ENCODE results near the gene FFAR1. TPM values are rescaled to one million over a fixed set of nuclear protein-coding genes. Genes with fewer than 3 reads are reported as not detected.
"Not testable (repeated sequence)": the region's sequence is repeated elsewhere in the genome, so short reads cannot be mapped to it uniquely, and the experiment has no call there.

The FFAR1 gene
- total and polyA plus RNA-seq, 2 experiments from 2014 or later, result not detected

DNA sequence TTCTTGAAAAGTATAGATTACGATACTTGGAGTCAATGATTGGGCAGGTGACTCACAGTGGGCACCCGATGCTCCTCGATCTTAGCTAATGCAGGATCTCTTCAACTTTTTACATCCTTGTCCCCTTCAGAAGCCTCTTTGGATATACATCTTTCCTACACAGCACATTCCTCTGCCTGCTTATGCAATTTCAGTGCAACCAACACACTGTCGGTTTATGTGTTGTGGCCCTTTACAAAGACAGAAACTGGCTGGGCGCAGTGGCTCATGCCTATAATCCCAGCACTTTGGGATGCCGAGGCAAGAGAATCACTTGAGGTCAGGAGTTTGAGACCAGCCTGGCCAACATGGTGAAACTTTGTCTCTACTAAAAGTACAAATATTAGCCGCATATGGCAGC, 25.8 kb downstream of the FFAR1 start:
- Histone ChIP-seq H3K27ac (ENCODE audit: low read depth) (no peak overlapping the region), H3K4me3 (no peak overlapping the region), H3K27me3 (ENCODE audit: insufficient read depth) (no peaks in the 10 kb centered on the region), H3K36me3 (ENCODE audit: insufficient read depth) (no peaks in the 10 kb centered on the region), H3K4me1 (ENCODE audit: insufficient read depth) (peaks cover 6% of the 10 kb centered on the region), H3K79me2 (replicated peaks; ENCODE audit: insufficient read depth) (no peaks in the 10 kb centered on the region), H4K20me1 (replicated peaks; ENCODE audit: insufficient read depth) (no peaks in the 10 kb centered on the region), H3F3A (replicated peaks; ENCODE audit: low read depth) (no peaks in the 10 kb centered on the region), H2AFZ (no peak overlapping the region), H3K9me2 (ENCODE audit: insufficient read depth) (no peaks in the 10 kb centered on the region), H3K4me2 (no peak overlapping the region)
- no peak overlapping the region for H3K4me3 Mint-ChIP-seq
- peaks cover 10% of the 10 kb centered on the region for H3K4me1 Mint-ChIP-seq
- DNase-seq (ENCODE audit: low spot score) (no peak), ATAC-seq (no peak)
- H3K27ac Mint-ChIP-seq, result no peak overlapping the region
- TF ChIP-seq EZH2 (IDR thresholded peaks at IDR 0.05; ENCODE audit: low read depth, unreplicated experiment) (no peak), NANOG (IDR thresholded peaks at IDR 0.05; ENCODE audit: borderline replicate concordance) (no peak), POLR2AphosphoS5 (IDR thresholded peaks at IDR 0.05; ENCODE audit: low read depth) (no peak)
- TF ChIP-seq, protein P1, sequence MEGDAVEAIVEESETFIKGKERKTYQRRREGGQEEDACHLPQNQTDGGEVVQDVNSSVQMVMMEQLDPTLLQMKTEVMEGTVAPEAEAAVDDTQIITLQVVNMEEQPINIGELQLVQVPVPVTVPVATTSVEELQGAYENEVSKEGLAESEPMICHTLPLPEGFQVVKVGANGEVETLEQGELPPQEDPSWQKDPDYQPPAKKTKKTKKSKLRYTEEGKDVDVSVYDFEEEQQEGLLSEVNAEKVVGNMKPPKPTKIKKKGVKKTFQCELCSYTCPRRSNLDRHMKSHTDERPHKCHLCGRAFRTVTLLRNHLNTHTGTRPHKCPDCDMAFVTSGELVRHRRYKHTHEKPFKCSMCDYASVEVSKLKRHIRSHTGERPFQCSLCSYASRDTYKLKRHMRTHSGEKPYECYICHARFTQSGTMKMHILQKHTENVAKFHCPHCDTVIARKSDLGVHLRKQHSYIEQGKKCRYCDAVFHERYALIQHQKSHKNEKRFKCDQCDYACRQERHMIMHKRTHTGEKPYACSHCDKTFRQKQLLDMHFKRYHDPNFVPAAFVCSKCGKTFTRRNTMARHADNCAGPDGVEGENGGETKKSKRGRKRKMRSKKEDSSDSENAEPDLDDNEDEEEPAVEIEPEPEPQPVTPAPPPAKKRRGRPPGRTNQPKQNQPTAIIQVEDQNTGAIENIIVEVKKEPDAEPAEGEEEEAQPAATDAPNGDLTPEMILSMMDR (conservative IDR thresholded peaks at IDR 0.05; ENCODE audit: low read depth in 2 of 2), result no peak
- H3K9me3 Mint-ChIP-seq, result peaks cover 12% of the 10 kb centered on the region
- no peaks in the 10 kb centered on the region; the same call in 2 of the 3 replicates for H3K36me3 Mint-ChIP-seq (ENCODE audit: low read depth)
- peaks cover 12% of the 10 kb centered on the region for H3K27me3 Mint-ChIP-seq (ENCODE audit: insufficient read depth, low read depth, poor library complexity)

DNA sequence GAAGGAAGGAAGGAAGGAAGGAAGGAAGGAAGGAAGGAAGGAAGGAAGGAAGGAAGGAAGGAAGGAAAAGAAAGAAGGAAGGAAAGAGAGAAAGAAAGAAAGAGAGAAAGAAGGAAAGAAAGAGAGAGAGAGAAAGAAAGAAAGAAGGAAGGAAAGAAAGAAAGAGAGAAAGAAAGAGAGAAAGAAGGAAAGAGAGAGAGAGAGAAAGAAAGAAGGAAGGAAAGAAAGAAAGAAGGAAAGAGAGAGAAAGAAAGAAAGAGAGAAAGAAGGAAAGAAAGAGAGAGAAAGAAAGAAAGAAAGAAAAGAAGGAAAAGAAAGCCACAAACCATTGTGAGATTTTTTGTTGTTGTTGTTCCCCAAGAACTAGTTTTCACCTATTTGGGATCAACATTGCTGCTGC, 26.3 kb downstream of the FFAR1 start:
- H3K9me3 Mint-ChIP-seq, result peaks cover 17% of the 10 kb centered on the region; the same call in 2 of the 3 replicates
- ATAC-seq; H3K4me1 ChIP-seq (ENCODE audit: insufficient read depth); H3K27ac Mint-ChIP-seq; H4K20me1 ChIP-seq (replicated peaks; ENCODE audit: insufficient read depth); H2AFZ ChIP-seq; H3K79me2 ChIP-seq (replicated peaks; ENCODE audit: insufficient read depth); H3K9me2 ChIP-seq (ENCODE audit: insufficient read depth); H3K27ac ChIP-seq (ENCODE audit: low read depth); H3K4me3 Mint-ChIP-seq; H3K36me3 Mint-ChIP-seq (ENCODE audit: low read depth); H3K27me3 ChIP-seq (ENCODE audit: insufficient read depth); DNase-seq (ENCODE audit: low spot score); H3K4me3 ChIP-seq; H3K4me1 Mint-ChIP-seq; H3K36me3 ChIP-seq (ENCODE audit: insufficient read depth); H3F3A ChIP-seq (replicated peaks; ENCODE audit: low read depth); H3K4me2 ChIP-seq: not testable (repeated sequence)
- H3K27me3 Mint-ChIP-seq (ENCODE audit: insufficient read depth, low read depth, poor library complexity), result peaks cover 12% of the 10 kb centered on the region

DNA sequence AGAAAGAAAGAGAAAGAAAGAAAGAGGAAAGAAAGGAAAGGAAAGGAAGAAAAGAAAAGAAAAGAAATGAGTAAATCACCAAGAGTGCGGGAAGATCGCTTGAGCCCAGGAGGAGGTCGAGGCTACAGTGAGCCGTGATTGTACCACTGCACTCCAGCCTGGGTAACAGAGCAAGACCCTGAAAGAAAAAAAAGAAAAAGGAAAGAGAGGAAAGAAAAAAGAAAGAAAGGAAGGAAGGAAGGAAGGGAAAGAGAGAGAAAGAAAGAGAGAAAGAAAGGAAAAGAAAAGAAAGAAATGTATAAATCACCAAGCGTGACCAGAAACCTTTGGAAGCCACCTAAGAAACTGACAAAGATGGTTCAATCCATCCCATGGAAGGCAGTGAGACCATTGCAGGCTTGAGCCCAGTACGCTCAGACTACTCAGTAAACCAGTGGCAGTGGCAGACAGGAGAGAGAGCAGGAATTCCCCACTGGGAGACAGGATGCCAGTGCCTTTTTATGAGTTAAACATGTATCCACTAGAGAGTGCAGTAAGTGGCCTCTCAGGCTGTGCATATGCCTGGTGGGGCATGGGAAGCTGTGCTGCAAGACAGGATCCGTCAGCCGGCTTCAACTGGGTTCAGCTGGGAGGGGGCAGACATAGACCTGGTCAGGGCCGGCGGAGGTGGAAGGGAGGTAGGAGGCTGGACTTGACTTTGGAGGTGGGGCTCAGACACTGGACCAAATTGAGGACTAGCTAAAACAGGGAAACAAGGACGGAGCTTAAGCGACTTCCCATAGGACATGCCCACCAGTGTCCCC, 28.0 kb downstream of the FFAR1 start:
- H3K27me3 ChIP-seq (ENCODE audit: insufficient read depth), result no peaks in the 10 kb centered on the region
- Mint-ChIP-seq H3K27ac (no peak overlapping the region), H3K27me3 (ENCODE audit: insufficient read depth, low read depth, poor library complexity) (peaks cover 12% of the 10 kb centered on the region), H3K4me1 (peaks cover 10% of the 10 kb centered on the region), H3K36me3 (ENCODE audit: low read depth) (no peaks in the 10 kb centered on the region; the same call in 2 of the 3 replicates), H3K4me3 (no peak overlapping the region), H3K9me3 (peaks cover 20% of the 10 kb centered on the region)
- H3K4me1 ChIP-seq (ENCODE audit: insufficient read depth), result peaks cover 6% of the 10 kb centered on the region
- no peak for ATAC-seq
- no peaks in the 10 kb centered on the region for H3K36me3 ChIP-seq (ENCODE audit: insufficient read depth)
- no peak for DNase-seq (ENCODE audit: low spot score)
- no peaks in the 10 kb centered on the region for H4K20me1 ChIP-seq (replicated peaks; ENCODE audit: insufficient read depth)
- no peaks in the 10 kb centered on the region for H3K79me2 ChIP-seq (replicated peaks; ENCODE audit: insufficient read depth)
- no peak overlapping the region for H3K27ac ChIP-seq (ENCODE audit: low read depth)
- H2AFZ ChIP-seq, result no peak overlapping the region
- H3F3A ChIP-seq (replicated peaks; ENCODE audit: low read depth), result no peaks in the 10 kb centered on the region
- H3K4me3 ChIP-seq, result no peak overlapping the region
- no peak overlapping the region for H3K4me2 ChIP-seq
- H3K9me2 ChIP-seq (ENCODE audit: insufficient read depth), result no peaks in the 10 kb centered on the region; the same call in 1 of the 2 replicates
- TF ChIP-seq STAT1 (IDR thresholded peaks at IDR 0.05; ENCODE audit: unreplicated experiment) (no peak), EZH2 (IDR thresholded peaks at IDR 0.05; ENCODE audit: low read depth, unreplicated experiment) (no peak), NANOG (IDR thresholded peaks at IDR 0.05; ENCODE audit: borderline replicate concordance) (no peak), CREB1 (CRISPR knock-in tag; IDR thresholded peaks at IDR 0.05; ENCODE audit: low read depth) (no peak), EZH2phosphoT487 (IDR thresholded peaks at IDR 0.05; ENCODE audit: unreplicated experiment) (no peak)
- TF ChIP-seq, protein P1 (conservative IDR thresholded peaks at IDR 0.05; ENCODE audit: low read depth in 2 of 2), result no peak
- TF ChIP-seq, protein P2, sequence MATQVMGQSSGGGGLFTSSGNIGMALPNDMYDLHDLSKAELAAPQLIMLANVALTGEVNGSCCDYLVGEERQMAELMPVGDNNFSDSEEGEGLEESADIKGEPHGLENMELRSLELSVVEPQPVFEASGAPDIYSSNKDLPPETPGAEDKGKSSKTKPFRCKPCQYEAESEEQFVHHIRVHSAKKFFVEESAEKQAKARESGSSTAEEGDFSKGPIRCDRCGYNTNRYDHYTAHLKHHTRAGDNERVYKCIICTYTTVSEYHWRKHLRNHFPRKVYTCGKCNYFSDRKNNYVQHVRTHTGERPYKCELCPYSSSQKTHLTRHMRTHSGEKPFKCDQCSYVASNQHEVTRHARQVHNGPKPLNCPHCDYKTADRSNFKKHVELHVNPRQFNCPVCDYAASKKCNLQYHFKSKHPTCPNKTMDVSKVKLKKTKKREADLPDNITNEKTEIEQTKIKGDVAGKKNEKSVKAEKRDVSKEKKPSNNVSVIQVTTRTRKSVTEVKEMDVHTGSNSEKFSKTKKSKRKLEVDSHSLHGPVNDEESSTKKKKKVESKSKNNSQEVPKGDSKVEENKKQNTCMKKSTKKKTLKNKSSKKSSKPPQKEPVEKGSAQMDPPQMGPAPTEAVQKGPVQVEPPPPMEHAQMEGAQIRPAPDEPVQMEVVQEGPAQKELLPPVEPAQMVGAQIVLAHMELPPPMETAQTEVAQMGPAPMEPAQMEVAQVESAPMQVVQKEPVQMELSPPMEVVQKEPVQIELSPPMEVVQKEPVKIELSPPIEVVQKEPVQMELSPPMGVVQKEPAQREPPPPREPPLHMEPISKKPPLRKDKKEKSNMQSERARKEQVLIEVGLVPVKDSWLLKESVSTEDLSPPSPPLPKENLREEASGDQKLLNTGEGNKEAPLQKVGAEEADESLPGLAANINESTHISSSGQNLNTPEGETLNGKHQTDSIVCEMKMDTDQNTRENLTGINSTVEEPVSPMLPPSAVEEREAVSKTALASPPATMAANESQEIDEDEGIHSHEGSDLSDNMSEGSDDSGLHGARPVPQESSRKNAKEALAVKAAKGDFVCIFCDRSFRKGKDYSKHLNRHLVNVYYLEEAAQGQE (IDR thresholded peaks at IDR 0.05; ENCODE audit: unreplicated experiment), result no peak
- TF ChIP-seq, protein P3, sequence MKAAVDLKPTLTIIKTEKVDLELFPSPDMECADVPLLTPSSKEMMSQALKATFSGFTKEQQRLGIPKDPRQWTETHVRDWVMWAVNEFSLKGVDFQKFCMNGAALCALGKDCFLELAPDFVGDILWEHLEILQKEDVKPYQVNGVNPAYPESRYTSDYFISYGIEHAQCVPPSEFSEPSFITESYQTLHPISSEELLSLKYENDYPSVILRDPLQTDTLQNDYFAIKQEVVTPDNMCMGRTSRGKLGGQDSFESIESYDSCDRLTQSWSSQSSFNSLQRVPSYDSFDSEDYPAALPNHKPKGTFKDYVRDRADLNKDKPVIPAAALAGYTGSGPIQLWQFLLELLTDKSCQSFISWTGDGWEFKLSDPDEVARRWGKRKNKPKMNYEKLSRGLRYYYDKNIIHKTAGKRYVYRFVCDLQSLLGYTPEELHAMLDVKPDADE (IDR thresholded peaks at IDR 0.05), result no peak
